SKM-1 (cell line): ENCODE measurements around the gene ZNF282.
"Not testable (repeated sequence)": the region's sequence is repeated elsewhere in the genome, so short reads cannot be mapped to it uniquely, and the experiment has no call there.

ENCODE experiments used
- DNase-seq: peaks from one replicate; lab custom pipeline; 2025; ENCODE audit not compliant: unreplicated experiment; lab: John Stamatoyannopoulos, UW

ZNF282 gene

DNA sequence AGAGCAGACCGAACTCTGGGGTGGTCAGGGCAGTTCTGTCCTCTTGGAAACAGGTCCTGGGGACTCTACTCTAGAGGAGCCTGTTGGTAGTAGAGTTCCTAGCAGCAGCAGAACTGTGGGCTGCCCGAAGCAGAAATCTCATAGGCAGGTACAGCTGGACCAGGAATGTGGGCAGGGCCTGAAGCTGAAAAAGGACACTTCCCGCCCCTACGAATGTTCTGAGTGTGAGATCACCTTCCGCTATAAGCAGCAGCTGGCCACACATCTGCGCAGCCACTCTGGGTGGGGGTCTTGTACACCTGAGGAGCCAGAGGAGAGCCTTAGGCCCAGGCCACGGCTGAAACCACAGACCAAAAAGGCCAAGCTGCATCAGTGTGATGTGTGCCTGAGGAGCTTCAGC, 58.3 kb downstream of the ZNF282 start:
- DNase-seq = no peak

DNA sequence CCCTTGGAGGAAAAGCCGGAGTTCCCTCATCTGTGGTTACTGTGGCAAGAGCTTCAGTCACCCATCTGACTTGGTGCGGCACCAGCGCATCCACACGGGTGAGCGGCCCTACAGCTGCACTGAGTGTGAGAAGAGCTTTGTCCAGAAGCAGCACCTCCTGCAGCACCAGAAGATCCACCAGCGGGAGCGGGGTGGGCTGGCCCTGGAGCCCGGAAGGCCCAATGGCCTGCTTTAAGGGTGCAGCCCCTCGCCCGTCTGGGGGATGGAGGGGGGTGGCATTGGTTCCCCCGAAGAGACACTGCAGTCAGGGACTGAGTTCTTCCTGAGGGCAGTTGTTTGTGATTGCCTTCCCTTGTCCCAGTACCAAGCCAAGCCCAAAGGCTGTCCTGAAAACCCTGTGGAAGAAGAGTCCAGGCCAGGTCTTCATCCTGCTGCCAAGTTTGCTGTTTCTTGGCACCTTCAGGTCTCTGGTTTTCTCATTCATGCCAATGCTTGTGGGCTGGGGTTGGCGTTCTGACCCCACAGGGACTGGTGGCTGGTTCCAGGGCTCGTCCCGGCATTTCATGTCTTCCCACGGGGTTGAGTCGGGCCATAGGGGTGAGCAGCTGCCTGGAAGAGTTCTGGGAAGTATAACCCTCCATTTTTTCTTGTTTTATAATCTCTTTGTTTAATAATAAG, 59.0 kb downstream of the ZNF282 start:
- DNase-seq = no peak

DNA sequence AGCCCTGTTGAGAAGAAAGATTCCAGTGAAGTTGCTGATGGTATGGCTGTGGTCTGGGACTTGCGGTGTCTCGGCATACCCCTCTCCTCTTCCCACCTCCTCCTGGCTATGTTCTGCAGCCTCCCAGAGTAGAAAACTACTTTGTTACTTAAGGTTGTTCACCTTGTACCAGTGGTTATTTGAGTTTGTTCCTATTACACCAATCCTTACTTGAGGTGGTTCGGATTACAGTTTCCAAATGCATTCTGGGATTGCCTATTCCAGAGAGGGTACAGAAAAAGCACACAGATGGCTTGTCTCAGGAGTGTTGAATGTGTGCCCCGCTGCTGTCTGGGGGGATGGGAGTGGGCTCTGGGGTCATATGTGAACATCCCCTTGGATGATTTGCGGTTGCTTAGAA, 59.8 kb downstream of the ZNF282 start:
- DNase-seq = no peak

DNA sequence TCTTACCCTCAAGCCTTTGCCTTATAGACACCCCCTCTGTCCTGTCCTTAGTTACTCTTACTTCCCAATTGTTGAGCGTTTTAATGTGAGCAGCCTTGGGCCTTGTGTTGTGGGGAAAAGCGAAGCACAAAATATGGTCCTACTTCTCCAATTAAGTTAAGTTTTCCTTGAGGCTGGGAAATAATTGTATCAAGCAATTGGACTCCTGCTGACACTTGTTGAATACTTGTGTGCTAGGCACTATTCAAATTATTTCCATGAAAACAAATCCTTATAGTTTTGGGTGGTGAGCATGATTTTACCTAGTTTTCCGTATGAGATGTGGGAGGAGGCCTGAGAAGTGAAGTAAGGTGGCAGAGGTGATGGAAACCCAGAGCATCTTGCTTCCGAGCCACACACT, 61.2 kb downstream of the ZNF282 start:
- DNase-seq = no peak

DNA sequence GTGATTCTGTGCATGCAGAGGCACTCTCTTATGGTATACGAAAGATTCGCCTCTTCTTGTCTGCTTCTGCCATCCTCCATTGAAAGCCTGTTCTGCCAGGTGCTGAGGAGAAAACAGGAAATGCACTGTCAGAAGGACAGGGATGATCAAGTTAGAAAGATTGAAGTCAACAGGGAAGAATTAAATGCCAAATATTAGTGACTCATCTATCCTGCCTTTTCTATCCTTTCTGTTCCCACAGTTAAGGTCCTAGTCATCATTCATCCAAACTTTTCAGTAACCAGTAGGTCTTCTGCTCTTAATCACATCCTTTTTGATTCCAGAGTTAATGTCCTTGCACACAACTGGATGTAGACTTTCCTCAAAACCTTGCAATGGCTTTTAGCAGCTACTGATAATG, 61.8 kb downstream of the ZNF282 start:
- DNase-seq = no peak

DNA sequence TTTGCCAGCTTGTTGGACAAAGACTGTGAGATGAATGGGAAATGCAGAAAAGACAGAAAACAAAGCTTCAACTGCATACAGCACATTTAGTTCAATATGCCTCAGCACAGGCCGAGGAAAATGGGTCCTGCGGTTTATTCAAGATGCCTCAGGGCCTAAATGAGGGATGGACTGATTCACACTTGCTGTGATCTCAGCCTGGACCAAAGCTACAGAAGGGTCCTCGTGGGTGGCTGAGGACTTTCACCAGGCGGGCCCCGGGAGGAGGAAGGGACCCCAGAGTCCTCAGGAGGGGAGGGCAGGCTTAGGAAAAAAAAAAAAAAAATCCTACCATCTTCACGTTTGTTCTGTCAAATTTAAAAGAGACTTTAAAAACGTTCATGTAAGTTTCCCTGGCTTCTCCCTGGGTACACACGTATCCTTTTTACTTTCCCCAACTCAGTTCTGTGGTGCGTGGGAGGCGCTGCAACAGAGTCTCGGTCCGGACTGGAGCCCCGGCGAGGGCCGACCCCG, 66.0 kb downstream of the ZNF282 start:
- DNase-seq = no peak

DNA sequence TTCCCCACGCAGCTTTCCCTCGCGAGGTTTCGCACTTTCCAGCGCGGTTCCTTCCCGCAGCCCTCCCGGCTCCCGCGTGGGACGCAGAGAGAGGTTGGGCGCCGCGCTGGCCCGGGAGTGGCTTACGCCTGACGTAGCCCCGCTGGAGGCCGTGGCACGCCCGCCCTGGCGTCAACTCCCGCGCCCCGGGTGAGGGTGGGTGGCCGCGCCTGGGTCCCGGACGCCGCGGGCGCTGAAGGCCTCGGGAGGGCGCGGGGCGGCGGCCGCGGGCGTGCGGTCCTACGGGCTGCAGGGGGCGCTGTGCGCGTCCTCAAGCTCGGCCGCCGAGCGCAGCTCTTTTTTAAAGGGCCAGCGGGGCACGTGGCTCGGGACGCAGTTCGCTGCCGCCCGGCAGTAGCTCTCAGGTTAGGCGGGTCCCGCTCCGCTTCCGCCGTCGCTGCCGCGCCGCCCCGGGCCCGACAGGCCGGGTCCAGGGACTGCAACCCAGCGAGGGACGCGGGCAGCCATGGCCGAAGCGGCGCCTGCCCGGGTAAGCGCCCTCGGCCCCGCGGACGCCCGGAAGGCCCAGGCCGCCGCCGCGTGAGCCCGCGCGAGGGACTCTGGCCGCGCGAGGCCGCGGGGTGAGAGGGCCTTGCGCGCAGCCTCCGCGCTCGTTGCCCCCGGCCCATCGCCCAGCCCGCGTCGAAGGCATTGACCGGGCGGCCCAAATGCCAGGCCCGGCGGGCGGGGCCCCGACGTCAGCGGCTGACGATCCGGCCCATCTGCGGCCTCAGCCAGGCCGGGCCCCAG, 66.7 kb downstream of the ZNF282 start, which contains the start of gene ZNF783:
ZNF783 (plus strand) TSS at position 368 of the 789 bp plus-strand sequence; CDS start at position 506, 138 bp downstream.
- DNase-seq = no peak

DNA sequence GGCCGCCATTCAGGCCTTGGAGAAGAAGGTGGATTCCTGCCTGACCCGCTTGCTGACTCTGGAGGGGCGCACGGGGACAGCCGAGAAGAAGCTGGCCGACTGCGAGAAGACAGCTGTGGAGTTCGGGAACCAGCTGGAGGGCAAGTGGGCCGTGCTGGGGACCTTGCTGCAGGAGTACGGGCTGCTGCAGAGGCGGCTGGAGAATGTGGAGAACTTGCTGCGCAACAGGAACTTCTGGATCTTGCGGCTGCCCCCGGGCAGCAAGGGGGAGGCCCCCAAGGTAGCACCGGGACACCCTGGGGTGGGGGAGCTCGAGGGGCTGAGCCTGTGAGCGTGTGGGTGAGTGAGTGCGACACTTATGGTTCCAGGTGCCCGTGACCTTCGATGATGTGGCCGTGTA, 71.1 kb downstream of the ZNF282 start:
- DNase-seq = no peak

DNA sequence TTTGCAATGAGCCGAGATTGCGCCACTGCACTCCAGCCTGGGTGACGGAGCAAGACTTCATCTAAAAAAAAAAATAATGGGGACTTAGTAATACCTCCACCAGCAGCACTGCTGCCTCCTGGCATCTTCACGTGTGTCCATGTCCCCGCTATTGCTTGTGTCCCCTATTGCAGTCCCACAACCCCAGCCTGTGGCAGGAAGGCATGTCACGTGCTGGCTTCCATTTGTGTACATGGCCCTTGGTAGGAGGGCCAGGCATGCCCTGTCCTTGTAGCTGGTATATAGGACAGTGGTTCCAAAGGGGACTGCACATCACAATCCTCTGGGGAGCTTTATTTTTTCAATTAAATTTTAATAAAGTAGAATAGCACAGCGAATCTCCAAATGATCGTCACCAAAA, 72.4 kb downstream of the ZNF282 start:
- no peak for DNase-seq

DNA sequence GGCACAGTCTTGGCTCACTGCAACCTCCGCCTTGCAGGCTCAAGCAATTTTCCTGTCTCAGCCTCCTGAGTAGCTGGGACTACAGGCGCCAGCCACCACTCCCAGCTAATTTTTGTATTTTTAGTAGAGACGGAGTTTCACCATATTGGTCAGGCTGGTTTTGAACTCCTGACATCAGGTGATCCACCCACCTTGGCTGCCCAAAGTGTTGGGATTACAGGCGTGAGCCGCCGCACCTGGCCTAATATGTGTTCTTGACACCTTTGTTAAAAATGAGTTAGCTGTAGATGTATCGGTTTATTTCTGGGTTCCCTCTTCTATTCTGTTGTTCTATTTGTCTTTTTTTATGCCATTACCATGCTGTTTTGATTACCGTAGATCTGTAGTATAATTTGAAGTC, 79.1 kb downstream of the ZNF282 start:
- DNase-seq = not testable (repeated sequence)
